HuH-7 (cell line): ENCODE results near the gene ZNF574.
"Not testable (repeated sequence)": the region's sequence is repeated elsewhere in the genome, so short reads cannot be mapped to it uniquely, and the experiment has no call there.

Experiments
- DNase-seq: peaks from one replicate; pipeline ENCODE4 v3.0.0; 2011; ENCODE audit warnings: low spot score

Gene ZNF574, protein sequence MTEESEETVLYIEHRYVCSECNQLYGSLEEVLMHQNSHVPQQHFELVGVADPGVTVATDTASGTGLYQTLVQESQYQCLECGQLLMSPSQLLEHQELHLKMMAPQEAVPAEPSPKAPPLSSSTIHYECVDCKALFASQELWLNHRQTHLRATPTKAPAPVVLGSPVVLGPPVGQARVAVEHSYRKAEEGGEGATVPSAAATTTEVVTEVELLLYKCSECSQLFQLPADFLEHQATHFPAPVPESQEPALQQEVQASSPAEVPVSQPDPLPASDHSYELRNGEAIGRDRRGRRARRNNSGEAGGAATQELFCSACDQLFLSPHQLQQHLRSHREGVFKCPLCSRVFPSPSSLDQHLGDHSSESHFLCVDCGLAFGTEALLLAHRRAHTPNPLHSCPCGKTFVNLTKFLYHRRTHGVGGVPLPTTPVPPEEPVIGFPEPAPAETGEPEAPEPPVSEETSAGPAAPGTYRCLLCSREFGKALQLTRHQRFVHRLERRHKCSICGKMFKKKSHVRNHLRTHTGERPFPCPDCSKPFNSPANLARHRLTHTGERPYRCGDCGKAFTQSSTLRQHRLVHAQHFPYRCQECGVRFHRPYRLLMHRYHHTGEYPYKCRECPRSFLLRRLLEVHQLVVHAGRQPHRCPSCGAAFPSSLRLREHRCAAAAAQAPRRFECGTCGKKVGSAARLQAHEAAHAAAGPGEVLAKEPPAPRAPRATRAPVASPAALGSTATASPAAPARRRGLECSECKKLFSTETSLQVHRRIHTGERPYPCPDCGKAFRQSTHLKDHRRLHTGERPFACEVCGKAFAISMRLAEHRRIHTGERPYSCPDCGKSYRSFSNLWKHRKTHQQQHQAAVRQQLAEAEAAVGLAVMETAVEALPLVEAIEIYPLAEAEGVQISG

DNA sequence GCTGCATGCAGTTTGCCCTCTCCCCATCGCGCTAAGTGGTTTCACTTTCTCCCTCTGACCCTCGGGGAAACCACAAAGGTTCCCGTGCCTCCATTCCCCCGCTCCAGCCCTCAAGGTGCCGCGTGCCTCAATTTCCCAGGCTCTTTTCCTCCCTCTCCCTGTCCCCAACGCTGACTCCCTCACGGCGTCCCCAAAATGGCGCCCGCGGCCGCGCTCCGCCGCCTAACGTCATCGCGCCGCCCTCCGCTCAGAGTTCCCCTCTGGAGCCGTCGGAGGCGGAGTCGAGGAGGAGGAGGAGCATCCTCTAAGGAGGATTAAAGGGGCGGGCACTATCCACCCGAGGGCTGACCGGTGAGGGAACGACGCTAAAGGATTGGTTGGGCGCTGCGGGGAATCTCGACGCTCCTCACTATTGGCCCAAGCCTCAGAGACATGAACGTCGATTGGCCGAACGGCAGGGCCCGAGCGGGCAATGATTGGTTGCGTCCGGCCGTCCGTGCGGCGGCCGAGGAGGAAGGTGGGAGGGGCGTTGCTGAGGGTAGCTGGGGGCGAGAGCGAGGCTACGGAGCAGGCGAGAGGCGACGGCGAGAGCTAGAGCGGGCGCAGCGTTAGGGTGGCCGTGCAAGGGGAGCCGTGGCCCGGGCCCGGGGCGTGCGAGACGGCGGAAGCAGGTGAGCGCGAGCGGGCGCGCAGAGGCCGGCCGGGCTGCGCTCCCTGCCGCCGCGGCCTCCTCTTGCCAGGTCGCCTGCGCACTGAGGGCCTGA, at the start of gene ZNF574:
TSS of gene ZNF574 (plus strand) at position 551 of the 764 bp plus-strand sequence. CDS start 2,441 bp downstream, outside the sequence.
- peak; percentile 100 for DNase-seq

DNA sequence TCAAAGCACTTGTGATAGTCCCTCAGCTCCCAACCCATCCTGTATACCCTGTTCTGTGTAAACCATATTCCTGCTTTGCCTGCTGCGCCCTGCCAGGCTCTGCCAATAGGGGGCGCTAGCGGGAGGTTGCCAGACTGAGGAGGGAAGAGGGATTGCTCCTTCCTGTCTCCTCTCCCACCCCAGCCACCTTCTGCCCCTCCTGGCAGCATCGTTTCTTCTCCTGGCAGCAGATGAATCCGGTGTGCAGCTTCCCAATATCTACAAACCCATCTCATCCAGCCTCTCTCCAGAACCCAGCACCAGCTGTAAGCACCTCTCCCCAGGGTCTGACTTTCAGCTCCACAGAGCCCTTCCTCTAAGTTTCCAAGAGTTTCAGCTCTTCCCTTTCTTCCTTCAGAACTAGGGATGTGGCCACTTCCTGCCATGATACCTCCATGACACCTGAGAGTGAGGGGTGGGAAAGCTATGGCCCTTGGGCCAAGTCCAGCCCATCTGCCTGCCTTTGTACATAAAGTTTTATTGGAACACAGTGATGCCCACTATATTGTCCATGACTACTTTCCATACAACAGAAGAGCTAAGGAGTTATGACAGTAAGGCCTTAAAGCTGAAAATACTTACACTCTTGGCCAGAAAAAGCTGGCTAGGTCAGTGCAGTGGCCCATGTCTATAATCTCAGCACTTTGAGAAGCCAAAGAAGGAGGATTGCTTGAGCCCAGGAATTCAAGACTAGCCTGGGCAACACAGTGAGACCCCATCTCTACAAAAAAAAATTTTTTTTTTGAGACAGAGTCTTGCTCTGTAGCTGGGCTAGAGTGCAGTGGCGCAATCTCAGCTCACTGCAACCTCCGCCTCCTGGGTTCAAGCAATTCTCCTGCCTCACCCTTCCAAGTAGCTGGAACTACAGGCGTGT, 47.4 kb upstream of the ZNF574 start:
- peak; percentile 45 for DNase-seq

DNA sequence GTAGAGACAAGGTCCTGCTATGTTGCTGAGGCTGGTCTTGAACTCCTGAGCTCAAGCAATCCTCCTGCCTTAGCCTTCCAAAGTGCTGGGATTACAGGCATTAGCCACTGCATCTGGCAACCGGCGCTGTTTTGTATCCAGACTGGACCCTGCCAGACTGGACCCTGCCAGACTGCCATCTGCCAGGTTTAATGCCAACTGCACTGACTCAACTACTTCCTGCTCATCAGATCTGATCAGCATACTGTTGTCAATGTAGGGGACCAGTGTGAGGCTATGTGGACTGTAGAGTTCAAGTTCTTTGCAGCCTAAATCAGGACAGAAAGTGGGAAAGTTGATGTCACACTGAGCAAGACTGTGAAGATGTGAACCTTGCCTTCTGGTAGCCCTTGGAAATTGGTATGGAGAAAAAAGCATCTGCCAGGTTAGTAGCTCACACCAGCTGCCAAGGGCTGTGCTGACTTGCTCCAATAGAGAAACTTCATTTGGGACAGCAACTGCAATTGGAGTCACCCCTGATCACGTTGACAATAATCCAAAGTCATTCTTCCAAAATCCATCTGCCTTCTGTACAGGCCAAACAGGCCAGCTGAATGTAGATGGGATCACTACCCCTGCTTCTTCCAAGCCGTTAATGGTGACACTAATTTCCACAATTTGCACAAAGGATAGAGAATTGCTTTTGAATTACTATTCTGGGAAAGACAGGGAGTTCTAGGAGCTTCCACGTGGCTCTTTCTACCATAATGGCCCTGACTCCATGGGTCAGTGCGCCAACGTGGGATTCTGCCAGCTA, 45.1 kb upstream of the ZNF574 start:
- no peak for DNase-seq

DNA sequence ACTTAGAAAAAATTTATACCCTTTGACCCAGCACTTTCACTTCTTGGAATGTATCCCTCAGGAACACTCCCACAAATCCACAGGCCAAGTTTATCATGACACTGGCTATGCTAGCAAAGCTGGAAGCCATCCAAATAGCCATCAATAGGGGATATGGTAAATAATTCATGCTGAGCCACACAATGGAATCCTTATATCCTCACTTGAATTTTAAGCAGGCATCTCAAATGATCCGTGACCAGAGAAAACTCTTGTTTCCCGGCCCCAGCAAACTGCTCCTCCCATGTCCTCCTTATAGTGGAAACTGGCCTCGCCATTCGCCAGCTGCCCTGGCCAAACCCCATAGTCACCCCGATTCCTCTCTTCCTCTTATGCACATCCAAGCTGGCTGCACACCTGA, 43.5 kb upstream of the ZNF574 start:
- DNase-seq, result no peak

DNA sequence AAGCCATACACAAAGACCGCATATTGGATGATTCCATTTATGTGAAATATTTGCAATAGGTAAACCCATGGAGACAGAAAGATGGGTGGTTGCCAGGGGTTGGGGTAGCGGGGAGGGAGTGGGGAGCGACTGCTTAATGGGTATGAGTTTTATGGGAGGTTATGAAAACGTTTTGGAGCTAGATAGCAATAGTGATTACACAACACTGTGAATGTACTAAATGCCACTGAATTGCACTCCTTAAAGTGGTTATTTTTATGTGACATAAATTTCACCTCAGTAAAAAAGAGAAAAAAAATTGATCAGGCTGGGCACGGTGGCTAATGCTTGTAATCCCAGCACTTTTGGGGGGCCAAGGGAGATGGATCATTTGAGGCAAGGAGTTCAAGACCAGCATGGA, 42.6 kb upstream of the ZNF574 start:
- no peak for DNase-seq

DNA sequence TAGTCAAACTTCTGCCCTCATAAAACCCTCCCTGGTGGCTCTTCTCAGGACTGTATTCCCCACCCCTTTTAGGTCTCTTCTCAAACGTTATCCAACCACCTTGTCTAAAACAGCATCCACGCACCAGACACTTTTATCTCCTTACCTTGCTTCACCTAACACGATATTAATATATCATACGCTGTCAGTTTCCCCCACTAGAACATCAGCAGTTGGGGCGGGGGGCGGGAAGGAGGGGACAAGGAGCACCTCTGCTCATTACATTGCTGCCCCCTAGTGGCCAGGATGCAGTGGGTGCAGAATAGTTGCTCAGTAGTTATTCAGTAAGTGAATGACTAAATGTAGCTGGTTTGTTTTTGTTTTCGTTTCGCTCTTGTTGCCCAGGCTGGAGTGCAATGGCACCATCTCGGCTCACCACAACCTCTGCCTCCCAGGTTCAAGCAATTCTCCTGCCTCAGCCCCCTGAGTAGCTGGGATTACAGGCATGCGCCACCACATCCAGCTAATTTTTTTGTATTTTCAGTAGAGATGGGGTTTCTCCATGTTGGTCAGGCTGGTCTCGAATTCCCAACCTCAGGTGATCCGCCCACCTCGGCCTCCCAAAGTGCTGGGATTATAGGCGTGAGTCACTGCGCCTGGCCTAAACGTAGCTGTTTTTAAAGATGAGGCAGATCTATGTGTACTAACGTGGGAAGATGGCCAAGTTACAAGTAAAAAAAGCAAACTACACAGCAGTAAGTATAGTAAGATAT, 41.1 kb upstream of the ZNF574 start:
- peak; percentile 87 for DNase-seq

DNA sequence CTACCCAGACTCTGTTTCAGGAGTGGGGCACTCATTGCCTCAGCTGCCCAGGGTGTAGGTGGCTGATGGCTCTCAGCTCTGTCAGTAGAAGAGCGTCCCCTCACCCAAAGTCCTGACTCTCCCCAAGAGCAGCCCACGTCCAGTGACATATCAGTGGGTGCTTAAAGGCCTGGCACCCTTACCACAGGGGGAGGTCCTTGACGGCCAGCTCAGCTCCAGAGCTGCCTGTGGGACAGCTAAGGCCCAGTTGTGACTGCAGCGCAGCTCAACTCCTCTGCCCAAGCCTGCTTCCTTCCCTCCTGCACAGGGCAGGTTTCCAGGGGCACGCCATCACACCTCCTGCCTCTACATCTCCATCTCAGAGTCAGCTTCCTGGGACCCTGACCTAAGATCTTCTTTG, 38.3 kb upstream of the ZNF574 start:
- no peak for DNase-seq

DNA sequence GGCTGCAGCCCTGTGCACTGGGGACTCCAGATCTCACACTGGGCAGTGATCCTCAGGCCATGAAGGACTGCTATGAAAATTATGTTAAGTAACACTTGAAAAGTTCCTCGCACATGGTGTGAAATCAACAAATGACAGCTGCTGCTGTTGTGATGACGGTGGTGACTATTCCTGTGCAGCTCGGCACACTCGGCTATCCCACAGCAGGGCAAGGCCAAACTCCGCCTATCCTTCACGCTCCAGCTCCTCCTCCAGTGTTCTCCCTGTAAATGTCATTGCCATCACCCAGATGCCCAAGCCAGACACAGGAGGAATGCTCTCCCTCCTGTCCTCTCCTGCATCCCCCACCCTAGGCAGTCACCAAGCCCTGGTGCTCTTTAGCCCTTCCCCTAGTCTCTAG, 37.3 kb upstream of the ZNF574 start:
- DNase-seq, result no peak

DNA sequence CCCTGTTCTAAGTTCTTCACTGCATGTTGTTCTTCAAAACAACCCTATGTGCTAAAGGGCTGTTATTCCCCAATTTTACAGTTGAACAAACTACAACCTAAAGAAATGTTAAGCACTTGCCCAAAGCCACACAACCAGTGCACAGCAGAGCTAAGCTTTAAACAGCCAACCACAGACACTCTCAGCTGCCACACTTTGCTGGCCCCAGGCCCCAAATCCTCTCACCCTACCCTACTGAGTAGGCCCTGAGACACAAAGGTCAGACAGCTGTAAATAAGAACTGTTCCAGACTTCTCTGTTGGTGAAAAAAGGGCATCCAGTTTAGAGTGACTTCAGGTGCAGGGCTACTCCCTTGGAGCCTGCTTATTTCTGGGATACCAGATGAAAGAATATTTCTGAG, 35.9 kb upstream of the ZNF574 start:
- DNase-seq, result no peak

DNA sequence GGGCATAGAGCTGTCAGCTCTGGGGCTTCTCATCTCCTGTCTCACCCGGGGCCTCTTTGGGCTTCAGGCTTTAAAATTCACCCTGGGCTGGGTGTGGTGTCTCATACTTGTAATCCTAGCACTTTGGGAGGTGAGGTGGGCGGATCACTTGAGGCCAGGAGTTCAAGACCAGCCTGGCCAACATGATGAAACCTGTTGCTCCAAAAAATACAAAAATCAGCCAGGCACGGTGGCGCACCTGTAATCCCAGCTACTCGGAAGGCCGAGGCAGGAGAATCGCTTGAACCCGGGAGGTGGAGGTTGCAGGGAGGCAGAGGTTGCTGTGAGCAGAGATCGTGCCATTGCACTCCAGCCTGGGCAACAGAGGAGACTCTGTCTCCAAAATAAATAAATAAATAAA, 35.5 kb upstream of the ZNF574 start:
- not testable (repeated sequence) for DNase-seq

DNA sequence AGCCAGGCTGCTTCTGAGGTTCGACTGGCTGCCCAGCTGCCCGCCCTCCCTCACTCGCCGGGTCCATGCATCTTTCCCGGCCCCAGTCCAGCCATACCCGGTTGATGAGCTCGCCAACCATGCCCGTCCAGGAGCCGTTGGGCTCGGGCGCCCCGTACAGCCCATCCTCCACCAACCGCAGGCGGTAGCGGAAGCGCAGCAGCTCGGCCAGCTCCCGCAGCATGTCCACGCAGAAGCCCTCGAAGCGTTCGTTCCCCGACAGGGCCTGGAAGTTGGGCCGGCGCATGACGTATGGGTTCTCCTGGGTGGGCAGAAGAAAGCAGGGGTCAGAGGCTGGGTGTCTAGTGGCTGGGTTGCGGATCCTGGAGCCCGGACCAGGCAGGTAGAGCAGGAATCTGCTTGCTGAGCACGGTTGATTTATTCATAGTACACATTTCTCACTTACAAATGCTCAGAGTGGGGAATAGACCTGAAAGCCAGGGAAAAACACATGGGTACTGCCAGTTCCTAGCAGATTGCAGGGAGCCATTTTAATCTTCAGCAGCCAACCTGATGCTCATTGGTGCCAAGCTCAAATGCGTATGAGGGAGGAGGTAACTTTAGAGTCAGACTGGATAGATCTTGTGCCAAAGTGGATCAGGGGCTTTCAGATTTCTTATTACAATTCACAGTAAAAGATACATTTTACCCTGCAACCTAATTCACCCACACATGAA, 33.4 kb upstream of the ZNF574 start:
- DNase-seq, result no peak

DNA sequence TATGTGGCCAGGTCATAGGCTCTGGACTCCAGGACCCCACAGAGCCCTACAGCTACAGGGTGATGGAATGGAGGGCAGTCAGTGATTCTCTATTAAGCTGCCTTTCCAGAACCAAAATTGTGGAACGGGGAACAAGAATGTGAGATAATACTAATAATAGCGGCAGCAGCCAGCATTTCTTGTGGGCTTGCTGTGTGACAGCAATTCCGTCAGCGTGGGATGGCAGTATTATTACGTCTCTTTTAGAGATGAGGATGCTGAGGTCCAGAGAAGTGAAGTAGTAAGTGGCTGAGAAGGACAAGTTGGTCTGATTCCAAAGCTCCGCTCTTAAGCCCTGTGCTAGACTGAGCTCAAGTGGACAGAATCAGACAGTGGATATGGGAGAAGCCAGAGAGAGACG, 30.4 kb upstream of the ZNF574 start:
- no peak for DNase-seq

DNA sequence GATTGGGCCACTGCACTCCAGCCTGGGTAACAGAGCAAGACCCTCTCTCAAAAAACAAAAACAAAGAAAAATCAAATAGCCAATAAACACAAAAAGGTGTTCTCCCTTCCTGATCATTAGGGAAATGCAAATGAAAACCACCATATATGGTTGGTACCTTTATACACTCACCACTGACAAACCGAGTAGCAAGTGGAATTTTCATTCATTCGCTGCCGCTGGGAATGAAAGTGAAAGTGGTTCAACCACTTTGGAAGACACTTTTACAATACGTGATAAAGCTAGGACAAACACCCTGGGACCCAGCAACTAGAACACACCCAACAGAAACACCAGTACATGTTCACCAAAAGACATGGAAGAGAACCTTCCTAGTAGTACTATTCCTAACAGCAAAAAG, 27.0 kb upstream of the ZNF574 start:
- DNase-seq, result peak; percentile 53

DNA sequence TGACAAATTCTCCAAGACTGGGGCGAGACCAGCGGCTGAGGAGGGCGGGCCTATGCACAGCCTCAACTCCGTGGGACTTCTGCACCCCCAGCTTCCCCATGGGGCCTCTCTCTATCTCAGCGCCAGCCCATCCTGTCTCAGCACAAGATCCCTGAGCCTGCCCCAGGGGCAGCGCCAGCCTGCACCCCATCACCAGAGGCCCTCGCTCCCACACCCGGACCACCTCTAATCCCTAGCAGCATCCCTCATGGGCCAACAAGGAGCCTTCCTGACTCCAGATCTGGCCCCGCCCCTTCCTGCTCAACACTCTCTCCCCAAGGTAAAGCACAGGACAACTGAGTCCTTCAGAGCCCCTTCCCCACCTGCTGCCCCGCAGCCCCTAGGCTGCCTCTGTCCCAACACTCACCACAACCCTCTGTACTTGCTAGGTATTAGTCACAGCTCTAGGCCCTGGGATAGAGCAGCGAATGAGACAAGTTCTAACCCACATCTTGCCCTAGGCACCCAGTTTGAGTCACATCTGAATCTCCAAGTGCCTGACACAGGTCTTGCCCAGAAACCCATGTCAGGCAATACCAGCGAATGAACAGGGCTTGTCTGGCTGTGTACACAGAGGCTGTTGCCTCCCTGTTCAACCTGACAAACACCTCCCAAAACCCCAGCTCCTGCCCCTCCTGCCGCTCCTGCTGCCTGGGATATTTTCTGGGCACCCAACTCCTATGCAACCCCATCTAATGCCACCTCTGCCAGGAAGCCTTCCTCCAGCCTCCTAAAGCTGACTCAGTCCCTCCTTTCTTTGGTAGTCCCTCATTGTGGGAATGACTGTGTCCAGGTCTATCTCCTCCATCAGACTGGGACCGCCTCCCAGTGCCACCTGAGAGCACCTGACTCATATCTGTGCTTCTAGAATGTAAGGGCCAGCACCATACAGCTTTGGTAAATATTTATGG, 24.5 kb upstream of the ZNF574 start:
- no peak for DNase-seq

DNA sequence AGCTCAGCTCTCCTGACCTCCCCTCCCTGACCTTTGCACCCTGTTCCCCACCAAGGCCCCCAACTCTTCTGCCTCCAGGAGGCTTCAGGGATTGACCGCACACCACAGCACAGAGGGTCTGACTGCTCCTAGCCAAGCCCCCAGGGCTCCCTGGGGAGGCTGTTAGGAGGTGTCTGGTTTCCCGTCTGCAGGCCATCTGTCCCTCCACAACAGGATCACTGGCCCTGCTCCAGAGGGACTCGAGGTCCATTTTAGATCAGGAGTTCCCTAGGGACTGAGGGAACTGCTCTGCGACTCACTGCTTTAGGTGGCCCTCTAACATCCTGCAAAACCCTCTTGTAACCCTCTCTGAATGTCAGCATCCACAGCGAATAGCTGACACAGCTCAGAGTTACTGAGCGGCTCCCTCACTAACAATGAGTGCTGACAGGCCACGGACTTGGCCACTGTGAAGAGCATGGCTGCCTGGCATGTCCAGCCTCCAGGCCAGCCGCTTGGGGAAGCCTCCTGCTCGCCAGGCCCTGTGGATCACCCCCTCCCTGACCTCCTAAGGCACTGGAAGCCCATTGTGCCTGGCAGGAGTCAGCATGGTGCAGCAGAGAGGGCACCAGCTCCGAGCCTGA, 23.6 kb upstream of the ZNF574 start:
- DNase-seq, result no peak

DNA sequence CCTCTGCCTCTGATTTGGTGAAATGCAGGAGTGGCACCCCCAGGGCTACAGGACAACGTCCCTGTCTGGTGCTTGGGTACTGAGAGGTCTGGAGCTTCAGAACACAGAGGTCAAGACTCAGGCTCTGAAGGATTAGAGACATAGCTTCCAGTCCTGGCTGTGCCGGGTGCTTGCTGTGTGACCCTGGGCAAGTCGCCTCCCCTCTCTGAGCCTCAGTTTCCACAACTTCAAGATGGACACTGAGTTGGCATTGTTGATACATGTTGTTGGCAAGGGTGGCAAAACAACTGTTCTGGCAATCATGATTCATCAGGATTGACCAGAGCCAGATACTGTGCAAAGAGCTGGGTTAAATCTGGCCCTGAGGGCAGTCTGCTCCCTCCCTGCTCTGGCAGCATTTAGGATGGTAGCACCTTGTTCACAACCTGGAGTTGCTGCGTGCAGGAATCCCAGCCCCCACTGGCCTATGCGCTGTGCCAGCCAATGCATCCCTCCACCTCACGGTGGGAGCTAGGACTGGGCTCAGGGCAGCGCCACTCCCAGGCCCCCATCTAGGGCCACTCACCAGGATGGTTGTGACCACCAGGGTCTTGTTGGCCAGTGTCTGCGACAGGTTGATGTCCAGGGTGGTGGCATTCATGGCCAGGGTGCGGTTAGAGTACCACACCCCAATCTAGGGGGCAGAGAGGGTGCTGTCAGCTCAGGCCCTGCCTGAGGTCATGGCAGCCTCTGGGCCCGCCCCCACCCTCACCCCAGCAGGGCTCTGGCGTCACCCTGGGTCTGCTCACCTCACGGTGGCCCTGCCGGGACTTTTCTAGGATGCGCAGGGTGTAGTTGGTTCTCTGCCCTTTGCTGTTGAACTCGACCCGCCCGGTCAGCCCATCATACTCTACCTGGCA, 22.7 kb upstream of the ZNF574 start:
- DNase-seq, result no peak
